AG04449 (cell line): Measurements from ENCODE around the gene ABLIM2.

Experiments
- CTCF ChIA-PET: fragments of 350-600 bp; formaldehyde crosslinking; extraction: SDS; loops from one replicate; lab custom pipeline; 2021; ENCODE audit warnings: antibody characterized with exemption; lab: Yijun Ruan, JAX
- POLR2A ChIA-PET: fragments of 400-600, 350-600 bp; formaldehyde crosslinking; extraction: SDS; loops from one replicate; lab custom pipeline; 2020; ENCODE audit warnings: antibody characterized with exemption, inconsistent platforms; lab: Yijun Ruan, JAX
- DNase-seq: peaks from one replicate; pipeline ENCODE4 v3.0.0-alpha.2; 2010; ENCODE audit warnings: low read depth, low spot score
- H3K4me3 ChIP-seq: 2 replicates; pipeline ENCODE4 v1.5.1; 2011; ENCODE audit warnings: low read depth, mild to moderate bottlenecking, control low read depth, low read length
- CTCF ChIP-seq: IDR thresholded peaks from one replicate; pipeline ENCODE4 v1.5.1; 2011; ENCODE audit warnings: mild to moderate bottlenecking, moderate library complexity, low read length, control low read depth, inconsistent platforms; ENCODE audit not compliant: insufficient read depth; ENCODE audit errors: missing control alignments

The ABLIM2 gene

GRCh38 chr4:8053688-8054449 lies 104.7 kb downstream of the ABLIM2 start:
- ChIA-PET POLR2A (no interaction called here), CTCF (no interaction called here)
- no peak overlapping the region for H3K4me3 ChIP-seq
- DNase-seq: no peak
- no peak for TF ChIP-seq CTCF

GRCh38 chr4:8052160-8052691 lies 106.4 kb downstream of the ABLIM2 start:
- no peak for TF ChIP-seq CTCF
- POLR2A ChIA-PET: no interaction called here
- CTCF ChIA-PET: no interaction called here
- no peak overlapping the region for H3K4me3 ChIP-seq
- DNase-seq: no peak

GRCh38 chr4:8051644-8052043 lies 107.0 kb downstream of the ABLIM2 start:
- H3K4me3 ChIP-seq: no peak overlapping the region
- ChIA-PET CTCF (no interaction called here), POLR2A (no interaction called here)
- DNase-seq: no peak
- no peak for TF ChIP-seq CTCF

- no peak overlapping the region for H3K4me3 ChIP-seq
- POLR2A ChIA-PET: no interaction called here
- no peak for TF ChIP-seq CTCF
- CTCF ChIA-PET: no interaction called here
- no peak for DNase-seq
Observed at GRCh38 chr4:8050555-8051206, 107.9 kb downstream of the ABLIM2 start.

GRCh38 chr4:8050180-8050554 lies 108.4 kb downstream of the ABLIM2 start:
- DNase-seq: no peak
- TF ChIP-seq CTCF: no peak
- CTCF ChIA-PET: no interaction called here
- POLR2A ChIA-PET: no interaction called here
- no peak overlapping the region for H3K4me3 ChIP-seq
